PC-3 (cell line): ENCODE measurements around the gene HSF4. TPM values are rescaled to one million over a fixed set of nuclear protein-coding genes. Genes with fewer than 3 reads are reported as not detected.

Experiments used
- ATAC-seq: fragments of 200-7000 bp; cut with Tn5 transposase; 2 replicates; pipeline ENCODE4 v1.9.1; 2020; ENCODE audit warnings: mild to moderate bottlenecking, moderate library complexity
- BruUV-seq: library from RNA; stranded (reverse); fragments of 400-500 nt; replicated peaks from 2 replicates; lab custom pipeline; 2021; lab: Mats Ljungman, UMichigan
- CTCF ChIA-PET: fragments of 300-600 bp; sonication (Branson Sonifier 250); formaldehyde crosslinking; loops from one replicate; lab custom pipeline; 2022; ENCODE audit warnings: antibody characterized with exemption; lab: Charles Lee
- POLR2A ChIA-PET: fragments of 300-600 bp; sonication (Branson Sonifier 250); formaldehyde crosslinking; loops from one replicate; lab custom pipeline; 2022; ENCODE audit warnings: antibody characterized with exemption; ENCODE audit not compliant: unreplicated experiment; lab: Charles Lee
- DNase-seq: peaks from one replicate; pipeline ENCODE4 v3.0.0-alpha.2; 2015
- H2AFZ ChIP-seq: fragments of 300-600 bp; sonication (generic); 2 replicates; pipeline ENCODE4 v1.6.0; 2016; ENCODE audit warnings: antibody characterized with exemption, low read length
- H3F3A ChIP-seq: fragments of 300-600 bp; sonication (generic); one replicate; pipeline ENCODE4 v1.6.0; 2017; ENCODE audit warnings: antibody characterized with exemption, low read length, control low read depth, mild to moderate bottlenecking; ENCODE audit not compliant: unreplicated experiment
- H3K27ac ChIP-seq: fragments of 300-600 bp; sonication (generic); 2 replicates; pipeline ENCODE4 v1.5.1; 2016; ENCODE audit warnings: mild to moderate bottlenecking, low read length
- H3K27me3 ChIP-seq: fragments of 300-600 bp; sonication (generic); 2 replicates; pipeline ENCODE4 v1.6.1; 2016; ENCODE audit warnings: low read length, mixed read lengths
- H3K36me3 ChIP-seq: fragments of 300-600 bp; sonication (generic); 2 replicates; pipeline ENCODE4 v1.6.1; 2016; ENCODE audit warnings: low read depth, mixed run types, low read length, mixed read lengths
- H3K4me1 ChIP-seq: fragments of 300-600 bp; sonication (generic); 2 replicates; pipeline ENCODE4 v1.5.1; 2016; ENCODE audit warnings: low read length; ENCODE audit not compliant: insufficient read depth
- H3K4me2 ChIP-seq: fragments of 300-600 bp; sonication (generic); 2 replicates; pipeline ENCODE4 v1.6.0; 2016; ENCODE audit warnings: low read length
- H3K4me3 ChIP-seq: fragments of 300-600 bp; sonication (generic); 2 replicates; pipeline ENCODE4 v1.5.1; 2016; ENCODE audit warnings: mild to moderate bottlenecking, low read length, mixed read lengths
- H3K79me2 ChIP-seq: fragments of 300-600 bp; sonication (generic); 2 replicates; pipeline ENCODE4 v1.6.1; 2017; ENCODE audit warnings: low read length, mixed read lengths
- H3K9ac ChIP-seq: fragments of 300-600 bp; sonication (generic); 2 replicates; pipeline ENCODE4 v1.6.0; 2016; ENCODE audit warnings: mild to moderate bottlenecking, low read length
- H3K9me2 ChIP-seq: fragments of 300-600 bp; sonication (generic); replicated peaks from 2 replicates; pipeline ENCODE4 v1.6.1; 2016; ENCODE audit warnings: mixed run types, low read length, mixed read lengths
- H3K9me3 ChIP-seq: fragments of 300-600 bp; sonication (generic); 2 replicates; pipeline ENCODE4 v1.6.1; 2016; ENCODE audit warnings: low read length, mixed read lengths
- H4K20me1 ChIP-seq: fragments of 300-600 bp; sonication (generic); 2 replicates; pipeline ENCODE4 v1.6.1; 2016; ENCODE audit warnings: low read length, mixed read lengths
- EZH2 ChIP-seq: fragments of 300-600 bp; sonication (generic); IDR thresholded peaks from one replicate; pipeline ENCODE4 v1.6.1; 2017; ENCODE audit warnings: antibody characterized with exemption, mild to moderate bottlenecking, low read length; ENCODE audit not compliant: unreplicated experiment
- EZH2phosphoT487 ChIP-seq: fragments of 300-600 bp; sonication (generic); IDR thresholded peaks from 2 replicates; pipeline ENCODE4 v1.6.1; 2018; ENCODE audit warnings: mild to moderate bottlenecking, antibody characterized with exemption, low read length, borderline replicate concordance
- intact Hi-C: fragments of 100-400 bp; cut with micrococcal nuclease; formaldehyde crosslinking; loops from 2 replicates; pipeline ENCODE4 v1.9.0; 2023
- total RNA-seq: library from RNA; depleted of rRNA; stranded (reverse); fragments of >200 nt; gene quantifications from 2 replicates; pipeline ENCODE4 v1.2.3, GENCODE V29; 2014
- TF ChIP-seq, protein P1 (sequence below): fragments of 300-600 bp; sonication (generic); conservative IDR thresholded peaks from 2 replicates; pipeline ENCODE4 v1.5.1; 2017; ENCODE audit warnings: antibody characterized with exemption, low read depth, mild to moderate bottlenecking, low read length

HSF4 gene
- total RNA-seq, 1 experiment from 2014 or later = 20.6 TPM

DNA sequence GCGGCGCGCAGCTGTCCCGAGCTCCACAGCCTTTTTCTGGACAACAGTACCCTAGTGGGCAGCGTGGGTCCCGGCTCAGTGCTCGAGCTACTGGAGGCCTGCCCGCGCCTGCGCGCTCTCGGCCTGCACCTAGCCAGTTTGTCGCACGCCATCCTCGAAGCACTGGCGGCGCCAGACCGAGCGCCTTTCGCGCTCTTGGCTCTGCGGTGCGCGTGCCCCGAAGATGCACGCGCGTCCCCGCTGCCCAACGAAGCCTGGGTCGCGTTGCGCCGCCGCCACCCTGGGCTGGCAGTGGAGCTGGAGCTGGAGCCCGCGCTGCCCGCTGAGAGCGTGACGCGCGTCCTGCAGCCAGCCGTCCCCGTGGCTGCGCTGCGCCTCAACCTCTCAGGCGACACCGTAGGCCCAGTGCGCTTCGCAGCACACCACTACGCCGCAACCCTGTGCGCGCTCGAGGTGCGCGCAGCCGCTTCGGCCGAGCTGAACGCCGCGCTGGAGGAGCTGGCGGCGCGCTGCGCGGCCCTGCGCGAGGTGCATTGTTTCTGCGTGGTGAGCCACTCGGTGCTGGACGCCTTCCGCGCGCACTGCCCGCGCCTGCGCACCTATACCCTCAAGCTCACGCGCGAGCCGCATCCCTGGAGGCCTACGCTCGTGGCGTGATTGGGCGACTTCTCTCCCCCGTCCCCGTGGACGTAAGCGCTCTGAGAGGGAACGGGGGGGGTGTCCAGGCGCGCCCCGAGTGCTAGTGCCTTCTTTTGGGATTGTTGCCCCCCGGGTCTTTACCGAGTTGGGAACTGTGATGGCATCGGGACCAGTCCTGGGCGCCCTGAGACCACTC, 1.2 kb upstream of the HSF4 start:
- TF ChIP-seq EZH2phosphoT487 = no peak
- TF ChIP-seq, protein P1, sequence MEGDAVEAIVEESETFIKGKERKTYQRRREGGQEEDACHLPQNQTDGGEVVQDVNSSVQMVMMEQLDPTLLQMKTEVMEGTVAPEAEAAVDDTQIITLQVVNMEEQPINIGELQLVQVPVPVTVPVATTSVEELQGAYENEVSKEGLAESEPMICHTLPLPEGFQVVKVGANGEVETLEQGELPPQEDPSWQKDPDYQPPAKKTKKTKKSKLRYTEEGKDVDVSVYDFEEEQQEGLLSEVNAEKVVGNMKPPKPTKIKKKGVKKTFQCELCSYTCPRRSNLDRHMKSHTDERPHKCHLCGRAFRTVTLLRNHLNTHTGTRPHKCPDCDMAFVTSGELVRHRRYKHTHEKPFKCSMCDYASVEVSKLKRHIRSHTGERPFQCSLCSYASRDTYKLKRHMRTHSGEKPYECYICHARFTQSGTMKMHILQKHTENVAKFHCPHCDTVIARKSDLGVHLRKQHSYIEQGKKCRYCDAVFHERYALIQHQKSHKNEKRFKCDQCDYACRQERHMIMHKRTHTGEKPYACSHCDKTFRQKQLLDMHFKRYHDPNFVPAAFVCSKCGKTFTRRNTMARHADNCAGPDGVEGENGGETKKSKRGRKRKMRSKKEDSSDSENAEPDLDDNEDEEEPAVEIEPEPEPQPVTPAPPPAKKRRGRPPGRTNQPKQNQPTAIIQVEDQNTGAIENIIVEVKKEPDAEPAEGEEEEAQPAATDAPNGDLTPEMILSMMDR = no peak
- TF ChIP-seq EZH2 = no peak
- ATAC-seq = no peak
- Histone ChIP-seq H3K27me3 (no peaks in the 10 kb centered on the region), H3K4me1 (peaks cover 16% of the 10 kb centered on the region), H3K9me2 (no peaks in the 10 kb centered on the region), H3K27ac (no peak overlapping the region), H3K4me3 (no peak overlapping the region), H3F3A (no peaks in the 10 kb centered on the region), H3K36me3 (no peaks in the 10 kb centered on the region), H2AFZ (no peak overlapping the region), H3K9me3 (no peaks in the 10 kb centered on the region), H3K79me2 (no peaks in the 10 kb centered on the region), H4K20me1 (no peaks in the 10 kb centered on the region), H3K4me2 (no peak overlapping the region), H3K9ac (no peak overlapping the region)
- POLR2A ChIA-PET = no interaction called here
- DNase-seq = no peak
- intact Hi-C loops = loop anchor here (5.0 kb wide), 1 partner anchor 146 kb away; no protein-coding TSS in a partner anchor
- no TSS peak for BruUV-seq
- CTCF ChIA-PET = no interaction called here

DNA sequence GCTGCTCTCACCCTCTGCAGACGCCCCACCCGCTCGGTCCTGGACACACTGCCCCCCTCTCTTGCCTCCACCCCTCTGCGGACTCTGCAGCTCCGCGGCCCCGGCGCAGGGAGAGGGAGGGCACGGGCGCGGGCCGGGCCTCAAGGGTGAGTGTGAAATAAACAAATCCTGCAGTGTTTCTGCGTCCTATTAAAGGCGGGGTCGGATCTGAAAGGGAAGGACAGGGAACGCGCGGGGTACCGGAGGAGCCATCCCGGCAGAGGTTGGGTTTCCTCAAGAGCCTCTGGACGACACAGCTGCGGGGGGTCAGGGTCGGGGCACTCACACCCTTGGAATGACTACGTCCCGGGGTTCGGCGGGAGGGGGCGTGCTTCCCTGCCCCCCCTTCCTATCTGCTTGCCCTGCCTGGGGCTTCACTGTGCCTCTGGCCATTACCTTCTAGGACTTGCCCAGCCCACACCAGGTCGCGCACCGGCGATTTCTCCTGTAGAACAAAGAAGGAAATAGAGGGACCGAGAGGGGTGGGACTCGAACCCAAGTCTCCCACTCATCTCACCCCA, 466 bp upstream of the HSF4 start:
- ChIA-PET CTCF (no interaction called here), POLR2A (no interaction called here)
- peaks cover 9% of the 10 kb centered on the region for H3K4me1 ChIP-seq
- H3F3A ChIP-seq = no peaks in the 10 kb centered on the region
- ATAC-seq (no peak), DNase-seq (no peak)
- H3K36me3 ChIP-seq = no peaks in the 10 kb centered on the region
- intact Hi-C loops = loop anchor here (5.0 kb wide), 1 partner anchor 147 kb away; no protein-coding TSS in a partner anchor
- H3K27ac ChIP-seq = no peak overlapping the region
- H3K27me3 ChIP-seq = no peaks in the 10 kb centered on the region
- no peak overlapping the region for H3K9ac ChIP-seq
- TF ChIP-seq, protein P1 = no peak
- TF ChIP-seq EZH2phosphoT487 (no peak), EZH2 (no peak)
- no peak overlapping the region for H2AFZ ChIP-seq
- H3K9me2 ChIP-seq = no peaks in the 10 kb centered on the region
- BruUV-seq = no TSS peak
- H3K9me3 ChIP-seq = no peaks in the 10 kb centered on the region
- no peaks in the 10 kb centered on the region for H3K79me2 ChIP-seq
- H4K20me1 ChIP-seq = no peaks in the 10 kb centered on the region
- no peak overlapping the region for H3K4me2 ChIP-seq
- H3K4me3 ChIP-seq = no peak overlapping the region
